Peyer's patch (tissue), 4 donors: ENCODE measurements around the gene BCAS3.

Experiments
- CTCF ChIP-seq, 6 experiments: fragments of 450-650 bp in 4 of 6; fragments of 200-600 bp in 2 of 6; sonication (generic) in 1 of 6; IDR thresholded peaks; one replicate each; pipeline ENCODE4 v1.5.1; 2017 to 2019; ENCODE audit warnings: antibody characterized with exemption in 6 of 6, mild to moderate bottlenecking in 3 of 6, moderate library complexity in 1 of 6
- POLR2A ChIP-seq, 2 donors: fragments of 450-650 bp; IDR thresholded peaks; one replicate each; pipeline ENCODE4 v1.5.1; 2017; ENCODE audit warnings: antibody characterized with exemption in 2 of 2, mild to moderate bottlenecking in 2 of 2, moderate library complexity in 2 of 2

- TF ChIP-seq CTCF (IDR thresholded peaks at IDR 0.05): no peak
- no peak for TF ChIP-seq POLR2A (IDR thresholded peaks at IDR 0.05)
These were observed 290.6 kb downstream of the BCAS3 start for GRCh38 chr17:60968266-60968665.
